ENCODE data around the gene CFL2. TPM values are rescaled to one million over a fixed set of nuclear protein-coding genes. Genes with fewer than 3 reads are reported as not detected.

The CFL2 gene
- total RNA-seq, 1 experiment from 2014 or later: 55.2 TPM

GRCh38 chr14:34711169-34711568, 3.2 kb downstream of the CFL2 start:
- POLR2A ChIA-PET: interaction anchor here (3.5 kb wide), 1 partner anchor 10 kb away, joined by 14 read pairs; no protein-coding TSS in a partner anchor
- H3K36me3 ChIP-seq (ENCODE audit: control insufficient read depth in 1 of 2, insufficient read depth in 2 of 2, low read length in 2 of 2): peaks cover 4 to 11% of the 10 kb centered on the region in 2 experiments; a peak in 2 of 4 replicates
- no peak for DNase-seq (ENCODE audit: low read depth, low spot score)
- no peak overlapping the region for H2AFZ ChIP-seq (ENCODE audit: low read depth, low read length, poor library complexity, severe bottlenecking)
- peaks cover 15 to 36% of the 10 kb centered on the region in 2 experiments for H3K4me1 ChIP-seq (ENCODE audit: control insufficient read depth in 1 of 2, insufficient read depth in 2 of 2, low read length in 2 of 2)
- ATAC-seq: no peak
- H3K9ac ChIP-seq (ENCODE audit: low read length): peak overlapping the region; percentile 5; the same call in 1 of the 2 replicates
- no peaks in the 10 kb centered on the region for H3K27me3 ChIP-seq (ENCODE audit: insufficient read depth, low read length)
- intact Hi-C loops (cut with micrococcal nuclease): no loop called here
- H3K9me2 ChIP-seq (ENCODE audit: insufficient read depth): no peaks in the 10 kb centered on the region
- peaks cover 29% of the 10 kb centered on the region for H3K79me2 ChIP-seq (ENCODE audit: insufficient read depth, low read length)
- no peak overlapping the region for H3K4me3 ChIP-seq (replicated peaks in 1 of 2; ENCODE audit: low read depth in 1 of 2, low read length in 2 of 2)
- CTCF ChIA-PET: interaction anchor here (2.4 kb wide), 1 partner anchor 12 kb away, joined by 13 read pairs; no protein-coding TSS in a partner anchor
- H4K20me1 ChIP-seq (ENCODE audit: insufficient read depth): no peaks in the 10 kb centered on the region
- no TSS peak for BruUV-seq (replicated peaks)
- TF ChIP-seq SRF (IDR thresholded peaks at IDR 0.05; ENCODE audit: low read depth): no peak
- TF ChIP-seq EZH2phosphoT487 (IDR thresholded peaks at IDR 0.05; ENCODE audit: borderline replicate concordance): no peak
- no peak for TF ChIP-seq TCF7L2 (IDR thresholded peaks at IDR 0.05; ENCODE audit: borderline replicate concordance, extremely low read depth, insufficient read depth, insufficient read length)
- TF ChIP-seq POLR2A (IDR thresholded peaks at IDR 0.05; ENCODE audit: borderline replicate concordance, extremely low read depth, insufficient read depth, insufficient read length): no peak
- TF ChIP-seq FOSL1 (IDR thresholded peaks at IDR 0.05; ENCODE audit: low read depth): no peak
- TF ChIP-seq POLR2AphosphoS5 (IDR thresholded peaks at IDR 0.05; ENCODE audit: low read depth, low read length): no peak
- TF ChIP-seq ZFX (IDR thresholded peaks at IDR 0.05): no peak
- TF ChIP-seq EGR1 (IDR thresholded peaks at IDR 0.05; ENCODE audit: low read depth): no peak
- no peak for TF ChIP-seq ZNF274 (IDR thresholded peaks at IDR 0.05; ENCODE audit: low read depth, low read length)
- TF ChIP-seq YY1 (IDR thresholded peaks at IDR 0.05; ENCODE audit: extremely low read depth, insufficient replicate concordance, low read depth, low read length): no peak
- TF ChIP-seq JUND (IDR thresholded peaks at IDR 0.05): no peak
- peak overlapping the region; percentile 30 for H3K4me2 ChIP-seq (ENCODE audit: low read length)
- RAD21 ChIA-PET (ENCODE audit: low non-redundant PET in 1 of 2, low total read pairs in 2 of 2, uncharacterized antibody in 2 of 2, unreplicated experiment in 2 of 2): no interaction called here
- no peaks in the 10 kb centered on the region for H3K9me3 ChIP-seq (ENCODE audit: control insufficient read depth in 1 of 2, insufficient read depth in 1 of 2, low read depth in 1 of 2, low read length in 2 of 2)
- no peak overlapping the region for H3K27ac ChIP-seq (ENCODE audit: low read depth, low read length)

- Histone ChIP-seq H3K27ac (ENCODE audit: low read depth, low read length) (no peak overlapping the region), H3K27me3 (ENCODE audit: insufficient read depth, low read length) (no peaks in the 10 kb centered on the region), H2AFZ (ENCODE audit: low read depth, low read length, poor library complexity, severe bottlenecking) (no peak overlapping the region), H3K9me2 (ENCODE audit: insufficient read depth) (no peaks in the 10 kb centered on the region), H3K79me2 (ENCODE audit: insufficient read depth, low read length) (peaks cover 29% of the 10 kb centered on the region), H3K9me3 (ENCODE audit: control insufficient read depth in 1 of 2, insufficient read depth in 1 of 2, low read depth in 1 of 2, low read length in 2 of 2) (no peaks in the 10 kb centered on the region), H3K4me3 (replicated peaks in 1 of 2; ENCODE audit: low read depth in 1 of 2, low read length in 2 of 2) (no peak overlapping the region), H4K20me1 (ENCODE audit: insufficient read depth) (no peaks in the 10 kb centered on the region), H3K9ac (ENCODE audit: low read length) (no peak overlapping the region), H3K4me2 (ENCODE audit: low read length) (peak overlapping the region; percentile 30; the same call in 1 of the 2 replicates), H3K36me3 (ENCODE audit: control insufficient read depth in 1 of 2, insufficient read depth in 2 of 2, low read length in 2 of 2) (peaks cover 4 to 11% of the 10 kb centered on the region in 2 experiments; a peak in 2 of 4 replicates), H3K4me1 (ENCODE audit: control insufficient read depth in 1 of 2, insufficient read depth in 2 of 2, low read length in 2 of 2) (peaks cover 15 to 36% of the 10 kb centered on the region in 2 experiments)
- CTCF ChIA-PET: interaction anchor here (2.4 kb wide), 1 partner anchor 12 kb away, joined by 13 read pairs; no protein-coding TSS in a partner anchor
- ATAC-seq: no peak
- POLR2A ChIA-PET: no interaction called here
- DNase-seq (ENCODE audit: low read depth, low spot score): no peak
- RAD21 ChIA-PET (ENCODE audit: low non-redundant PET in 1 of 2, low total read pairs in 2 of 2, uncharacterized antibody in 2 of 2, unreplicated experiment in 2 of 2): no interaction called here
- intact Hi-C loops (cut with micrococcal nuclease): no loop called here
- BruUV-seq (replicated peaks): no TSS peak
- TF ChIP-seq ELF1 (IDR thresholded peaks at IDR 0.05; ENCODE audit: borderline replicate concordance, low read depth) (no peak), MAX (IDR thresholded peaks at IDR 0.05) (no peak), SP1 (IDR thresholded peaks at IDR 0.05; ENCODE audit: low read depth) (no peak), REST (IDR thresholded peaks at IDR 0.05; ENCODE audit: low read depth) (no peak), POLR2AphosphoS5 (IDR thresholded peaks at IDR 0.05; ENCODE audit: low read depth, low read length) (no peak), ZFX (IDR thresholded peaks at IDR 0.05) (no peak), TCF7L2 (IDR thresholded peaks at IDR 0.05; ENCODE audit: borderline replicate concordance, extremely low read depth, insufficient read depth, insufficient read length) (no peak), ZNF274 (IDR thresholded peaks at IDR 0.05; ENCODE audit: low read depth, low read length) (no peak), CBX3 (IDR thresholded peaks at IDR 0.05; ENCODE audit: low read depth) (no peak), POLR2A (IDR thresholded peaks at IDR 0.05; ENCODE audit: borderline replicate concordance, extremely low read depth, insufficient read depth, insufficient read length) (no peak), ATF3 (IDR thresholded peaks at IDR 0.05) (no peak), SIN3A (IDR thresholded peaks at IDR 0.05; ENCODE audit: low read depth) (no peak)
These were observed 3.6 kb downstream of the CFL2 start for GRCh38 chr14:34710744-34711143.

All from HCT116 (cell line).